Hepatocyte (in vitro differentiated cells): ENCODE results near the gene RIF1. TPM values are rescaled to one million over a fixed set of nuclear protein-coding genes. Genes with fewer than 3 reads are reported as not detected.

Experiments
- DNase-seq: peaks from one replicate; pipeline ENCODE4 v3.0.0-alpha.2; 2016; ENCODE audit warnings: low spot score
- H2AFZ ChIP-seq: fragments of 200-600 bp; sonication (generic); 2 replicates; pipeline ENCODE4 v1.6.0; 2016; ENCODE audit warnings: antibody characterized with exemption, mild to moderate bottlenecking
- H3K27ac ChIP-seq: fragments of 200-600 bp; sonication (generic); 2 replicates; pipeline ENCODE4 v1.5.1; 2016; ENCODE audit warnings: mild to moderate bottlenecking
- H3K27me3 ChIP-seq: fragments of 200-600 bp; sonication (generic); 2 replicates; pipeline ENCODE4 v1.6.1; 2016
- H3K36me3 ChIP-seq: fragments of 200-600 bp; sonication (generic); replicated peaks from 2 replicates; pipeline ENCODE4 v1.5.1; 2016; ENCODE audit warnings: low read depth; ENCODE audit not compliant: insufficient read depth
- H3K4me1 ChIP-seq: fragments of 200-600 bp; sonication (generic); 2 replicates; pipeline ENCODE4 v1.5.1; 2016; ENCODE audit warnings: mild to moderate bottlenecking, moderate library complexity; ENCODE audit not compliant: insufficient read depth
- H3K4me2 ChIP-seq: fragments of 200-600 bp; sonication (generic); 2 replicates; pipeline ENCODE4 v1.6.0; 2016
- H3K4me3 ChIP-seq: fragments of 200-600 bp; sonication (generic); 2 replicates; pipeline ENCODE4 v1.5.1; 2016; ENCODE audit warnings: mild to moderate bottlenecking
- H3K79me2 ChIP-seq: fragments of 200-600 bp; sonication (generic); 2 replicates; pipeline ENCODE4 v1.6.0; 2017; ENCODE audit warnings: mild to moderate bottlenecking
- H3K9me2 ChIP-seq: fragments of 200-600 bp; sonication (generic); replicated peaks from 2 replicates; pipeline ENCODE4 v1.6.0; 2017; ENCODE audit warnings: mild to moderate bottlenecking; ENCODE audit not compliant: insufficient read depth
- H3K9me3 ChIP-seq: fragments of 200-600 bp; sonication (generic); 2 replicates; pipeline ENCODE4 v1.5.1; 2016; ENCODE audit warnings: low read depth, mild to moderate bottlenecking
- H4K20me1 ChIP-seq: fragments of 200-600 bp; sonication (generic); 2 replicates; pipeline ENCODE4 v1.6.0; 2016; ENCODE audit warnings: mild to moderate bottlenecking; ENCODE audit not compliant: insufficient read depth, poor library complexity, severe bottlenecking
- EZH2 ChIP-seq: fragments of 200-600 bp; sonication (generic); IDR thresholded peaks from 2 replicates; pipeline ENCODE4 v1.6.1; 2016; ENCODE audit warnings: antibody characterized with exemption, mild to moderate bottlenecking, borderline replicate concordance
- EZH2phosphoT487 ChIP-seq: fragments of 200-600 bp; sonication (generic); IDR thresholded peaks from one replicate; pipeline ENCODE4 v1.6.1; 2018; ENCODE audit warnings: antibody characterized with exemption, mild to moderate bottlenecking, low read depth, moderate library complexity; ENCODE audit not compliant: unreplicated experiment, severe bottlenecking
- WGBS: methylation state at CpG from one replicate; pipeline ENCODE4 v1.1.6; 2016; ENCODE audit warnings: low lambda C conversion rate; ENCODE audit errors: missing lambda C conversion rate; 5-methylcytosine and 5-hydroxymethylcytosine counted together
- polyA plus RNA-seq: library from polyadenylated mRNA; unstranded; fragments of >200 nt; fragmentation: Nextera tagmentation; extraction: Ambion mirVana; gene quantifications from 2 replicates; pipeline ENCODE4 v1.2.1, GENCODE V29; 2016
- total RNA-seq: library from RNA; depleted of rRNA; stranded (reverse); fragments of >200 nt; gene quantifications from 2 replicates; pipeline ENCODE4 v1.2.3, GENCODE V29; 2014
- TF ChIP-seq, protein P1 (sequence below): fragments of 200-600 bp; sonication (generic); IDR thresholded peaks from 2 replicates; pipeline ENCODE4 v1.5.1; 2016; ENCODE audit warnings: antibody characterized with exemption, mild to moderate bottlenecking; ENCODE audit not compliant: poor library complexity

The RIF1 gene, protein sequence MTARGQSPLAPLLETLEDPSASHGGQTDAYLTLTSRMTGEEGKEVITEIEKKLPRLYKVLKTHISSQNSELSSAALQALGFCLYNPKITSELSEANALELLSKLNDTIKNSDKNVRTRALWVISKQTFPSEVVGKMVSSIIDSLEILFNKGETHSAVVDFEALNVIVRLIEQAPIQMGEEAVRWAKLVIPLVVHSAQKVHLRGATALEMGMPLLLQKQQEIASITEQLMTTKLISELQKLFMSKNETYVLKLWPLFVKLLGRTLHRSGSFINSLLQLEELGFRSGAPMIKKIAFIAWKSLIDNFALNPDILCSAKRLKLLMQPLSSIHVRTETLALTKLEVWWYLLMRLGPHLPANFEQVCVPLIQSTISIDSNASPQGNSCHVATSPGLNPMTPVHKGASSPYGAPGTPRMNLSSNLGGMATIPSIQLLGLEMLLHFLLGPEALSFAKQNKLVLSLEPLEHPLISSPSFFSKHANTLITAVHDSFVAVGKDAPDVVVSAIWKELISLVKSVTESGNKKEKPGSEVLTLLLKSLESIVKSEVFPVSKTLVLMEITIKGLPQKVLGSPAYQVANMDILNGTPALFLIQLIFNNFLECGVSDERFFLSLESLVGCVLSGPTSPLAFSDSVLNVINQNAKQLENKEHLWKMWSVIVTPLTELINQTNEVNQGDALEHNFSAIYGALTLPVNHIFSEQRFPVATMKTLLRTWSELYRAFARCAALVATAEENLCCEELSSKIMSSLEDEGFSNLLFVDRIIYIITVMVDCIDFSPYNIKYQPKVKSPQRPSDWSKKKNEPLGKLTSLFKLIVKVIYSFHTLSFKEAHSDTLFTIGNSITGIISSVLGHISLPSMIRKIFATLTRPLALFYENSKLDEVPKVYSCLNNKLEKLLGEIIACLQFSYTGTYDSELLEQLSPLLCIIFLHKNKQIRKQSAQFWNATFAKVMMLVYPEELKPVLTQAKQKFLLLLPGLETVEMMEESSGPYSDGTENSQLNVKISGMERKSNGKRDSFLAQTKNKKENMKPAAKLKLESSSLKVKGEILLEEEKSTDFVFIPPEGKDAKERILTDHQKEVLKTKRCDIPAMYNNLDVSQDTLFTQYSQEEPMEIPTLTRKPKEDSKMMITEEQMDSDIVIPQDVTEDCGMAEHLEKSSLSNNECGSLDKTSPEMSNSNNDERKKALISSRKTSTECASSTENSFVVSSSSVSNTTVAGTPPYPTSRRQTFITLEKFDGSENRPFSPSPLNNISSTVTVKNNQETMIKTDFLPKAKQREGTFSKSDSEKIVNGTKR (N-terminal part only)
- total RNA-seq (28.0 and 30.8 TPM in 2 replicates), polyA plus RNA-seq (12.7 and 15.7 TPM in 2 replicates)

DNA sequence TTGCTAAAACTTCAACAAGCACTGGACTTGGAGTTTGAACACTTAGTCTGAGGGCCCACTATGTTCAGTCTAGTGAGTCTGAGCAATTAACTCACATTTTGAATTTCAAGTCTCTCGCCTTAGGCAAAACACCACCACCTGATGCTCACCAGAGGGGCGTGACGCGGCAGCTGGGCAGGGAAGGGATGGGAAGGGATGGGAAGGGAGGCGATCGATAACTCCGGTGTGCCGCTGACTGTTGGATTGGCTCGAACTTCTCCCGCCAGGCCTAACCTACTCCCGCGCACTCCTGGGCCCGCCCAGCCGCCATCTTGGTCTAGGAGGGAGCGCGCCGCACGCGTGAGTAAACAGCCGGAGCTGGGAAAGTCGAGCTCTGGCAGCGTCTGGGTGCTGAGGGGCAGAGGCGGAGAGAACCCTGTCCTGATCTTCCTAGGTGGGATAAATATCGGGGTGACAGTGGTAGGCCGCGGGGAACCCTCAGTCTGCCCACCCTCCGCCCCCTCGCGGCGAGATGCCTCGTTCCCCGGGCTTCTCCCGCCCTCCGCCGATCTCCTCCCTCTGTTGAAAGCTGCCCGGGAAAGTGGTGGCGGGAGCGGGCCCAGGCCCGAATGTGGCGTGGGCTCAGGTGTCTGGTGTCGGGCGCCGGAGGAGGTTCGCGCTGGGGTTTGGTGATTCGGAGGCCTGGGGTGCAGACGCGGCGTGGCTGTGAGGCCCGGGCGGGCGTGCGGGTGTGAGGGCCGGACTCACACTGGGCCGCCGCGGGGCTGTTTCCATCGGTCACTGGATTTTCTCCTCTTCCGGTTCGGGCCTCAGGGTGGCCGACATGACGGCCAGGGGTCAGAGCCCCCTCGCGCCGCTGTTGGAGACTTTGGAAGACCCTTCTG is at the start of gene RIF1:
RIF1 (plus strand) TSS at position 302 of the 884 bp plus-strand sequence; CDS start at position 824, 522 bp downstream.
- Histone ChIP-seq H3K9me2 (no peaks in the 10 kb centered on the region), H3K4me2 (peak within 1 kb of the TSS; percentile 74), H3K36me3 (peaks cover 3% of the 10 kb centered on the region), H3K79me2 (peaks cover 46% of the 10 kb centered on the region), H2AFZ (peak within 1 kb of the TSS; percentile 62), H3K9me3 (no peaks in the 10 kb centered on the region), H4K20me1 (peaks cover 4% of the 10 kb centered on the region), H3K27ac (peak within 1 kb of the TSS; percentile 96), H3K4me3 (peak within 1 kb of the TSS; percentile 84), H3K4me1 (peaks cover 8% of the 10 kb centered on the region), H3K27me3 (no peaks in the 10 kb centered on the region)
- peak; percentile 95 for DNase-seq
- under 1% methylated on average over 60 of the region's 65 CpGs for WGBS
- TF ChIP-seq, protein P1, sequence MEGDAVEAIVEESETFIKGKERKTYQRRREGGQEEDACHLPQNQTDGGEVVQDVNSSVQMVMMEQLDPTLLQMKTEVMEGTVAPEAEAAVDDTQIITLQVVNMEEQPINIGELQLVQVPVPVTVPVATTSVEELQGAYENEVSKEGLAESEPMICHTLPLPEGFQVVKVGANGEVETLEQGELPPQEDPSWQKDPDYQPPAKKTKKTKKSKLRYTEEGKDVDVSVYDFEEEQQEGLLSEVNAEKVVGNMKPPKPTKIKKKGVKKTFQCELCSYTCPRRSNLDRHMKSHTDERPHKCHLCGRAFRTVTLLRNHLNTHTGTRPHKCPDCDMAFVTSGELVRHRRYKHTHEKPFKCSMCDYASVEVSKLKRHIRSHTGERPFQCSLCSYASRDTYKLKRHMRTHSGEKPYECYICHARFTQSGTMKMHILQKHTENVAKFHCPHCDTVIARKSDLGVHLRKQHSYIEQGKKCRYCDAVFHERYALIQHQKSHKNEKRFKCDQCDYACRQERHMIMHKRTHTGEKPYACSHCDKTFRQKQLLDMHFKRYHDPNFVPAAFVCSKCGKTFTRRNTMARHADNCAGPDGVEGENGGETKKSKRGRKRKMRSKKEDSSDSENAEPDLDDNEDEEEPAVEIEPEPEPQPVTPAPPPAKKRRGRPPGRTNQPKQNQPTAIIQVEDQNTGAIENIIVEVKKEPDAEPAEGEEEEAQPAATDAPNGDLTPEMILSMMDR = peak; percentile 76
- TF ChIP-seq EZH2phosphoT487 = no peak

DNA sequence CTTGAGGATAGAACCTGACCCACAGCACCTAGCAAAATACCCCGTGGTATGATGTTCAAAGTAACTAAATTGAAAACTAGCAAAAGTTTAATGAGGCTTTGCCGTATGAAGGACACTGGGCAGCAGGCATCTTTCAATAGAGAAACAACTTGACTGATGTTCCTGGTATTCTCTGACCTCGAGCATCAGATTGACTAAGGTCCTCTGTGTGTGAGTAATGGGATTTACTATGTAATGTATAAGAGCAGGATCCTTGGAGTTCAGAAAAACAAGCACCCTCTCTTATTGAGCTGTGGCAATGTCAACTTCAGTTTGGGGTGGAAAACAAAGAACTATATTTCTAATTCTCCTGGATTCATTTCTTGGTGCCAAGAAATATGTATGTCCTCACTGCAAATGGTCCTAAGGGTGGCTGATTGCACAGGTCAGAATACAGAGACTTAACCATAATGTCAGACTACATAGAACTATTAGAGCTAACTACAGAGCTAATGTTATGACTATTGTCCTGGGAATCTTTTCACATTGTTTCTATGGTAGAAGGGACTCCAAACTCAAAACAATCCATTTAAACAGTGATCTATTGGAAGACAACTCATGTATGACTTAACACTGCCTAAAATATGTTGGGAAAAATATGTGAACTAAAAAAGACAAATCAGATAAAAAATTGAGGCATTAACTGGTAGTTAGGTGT is 47.9 kb upstream of the RIF1 start:
- Histone ChIP-seq H4K20me1 (no peaks in the 10 kb centered on the region), H2AFZ (no peak overlapping the region), H3K79me2 (no peaks in the 10 kb centered on the region), H3K9me3 (no peaks in the 10 kb centered on the region), H3K9me2 (no peaks in the 10 kb centered on the region), H3K4me2 (no peak overlapping the region), H3K27ac (no peak overlapping the region), H3K4me3 (no peak overlapping the region), H3K36me3 (no peaks in the 10 kb centered on the region), H3K27me3 (no peaks in the 10 kb centered on the region), H3K4me1 (no peaks in the 10 kb centered on the region)
- DNase-seq = no peak
- TF ChIP-seq EZH2 (no peak), EZH2phosphoT487 (no peak)
- TF ChIP-seq, protein P1 = no peak
- WGBS = 85% methylated on average over 3 of the region's 3 CpGs

DNA sequence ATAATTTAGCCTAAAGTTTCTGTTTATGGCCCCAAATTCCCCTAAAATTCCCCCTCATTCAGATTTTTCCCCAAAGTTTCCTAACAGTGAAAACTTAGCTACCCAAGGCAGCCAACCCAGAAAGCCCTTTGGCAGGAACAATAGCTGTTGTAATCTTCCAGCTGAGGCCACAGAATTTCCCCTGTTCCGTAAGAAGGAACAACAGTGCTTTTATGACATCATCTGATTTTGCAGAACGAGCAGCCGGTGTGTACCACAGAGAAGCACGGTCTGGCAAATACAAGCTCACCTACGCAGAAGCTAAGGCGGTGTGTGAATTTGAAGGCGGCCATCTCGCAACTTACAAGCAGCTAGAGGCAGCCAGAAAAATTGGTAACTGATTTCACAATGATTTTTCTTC is 46.0 kb upstream of the RIF1 start:
- Histone ChIP-seq H3K9me2 (no peaks in the 10 kb centered on the region), H3K27me3 (no peaks in the 10 kb centered on the region), H3K4me2 (no peak overlapping the region), H3K79me2 (no peaks in the 10 kb centered on the region), H2AFZ (no peak overlapping the region), H3K27ac (no peak overlapping the region), H3K36me3 (no peaks in the 10 kb centered on the region), H3K4me1 (no peaks in the 10 kb centered on the region), H4K20me1 (no peaks in the 10 kb centered on the region), H3K9me3 (no peaks in the 10 kb centered on the region), H3K4me3 (no peak overlapping the region)
- TF ChIP-seq EZH2 = no peak
- TF ChIP-seq, protein P1 = no peak
- no peak for TF ChIP-seq EZH2phosphoT487
- WGBS = 83% methylated on average over 8 of the region's 8 CpGs
- DNase-seq = no peak
